Neural progenitor cell (in vitro differentiated cells): ENCODE measurements around the gene FBXW7. TPM values are rescaled to one million over a fixed set of nuclear protein-coding genes. Genes with fewer than 3 reads are reported as not detected.

ENCODE experiments used
- DNase-seq: peaks from one replicate; pipeline ENCODE4 v3.0.0-alpha.2; 2016; ENCODE audit warnings: low spot score
- H2AFZ ChIP-seq: fragments of 200-600 bp; sonication (generic); replicated peaks from 2 replicates; pipeline ENCODE4 v1.6.1; 2016; ENCODE audit warnings: antibody characterized with exemption
- H3F3A ChIP-seq: fragments of 200-600 bp; sonication (generic); 2 replicates; pipeline ENCODE4 v1.6.1; 2016; ENCODE audit warnings: antibody characterized with exemption, low read depth
- H3K27ac ChIP-seq: fragments of 200-600 bp; sonication (generic); 2 replicates; pipeline ENCODE4 v1.5.1; 2016; ENCODE audit warnings: mild to moderate bottlenecking
- H3K27me3 ChIP-seq: fragments of 200-600 bp; sonication (generic); 2 replicates; pipeline ENCODE4 v1.6.1; 2016; ENCODE audit warnings: mild to moderate bottlenecking, moderate library complexity
- H3K36me3 ChIP-seq: fragments of 200-600 bp; sonication (generic); 2 replicates; pipeline ENCODE4 v1.5.1; 2016
- H3K4me1 ChIP-seq: fragments of 200-600 bp; sonication (generic); 2 replicates; pipeline ENCODE4 v1.6.1; 2016; ENCODE audit warnings: mixed run types
- H3K4me2 ChIP-seq: fragments of 200-600 bp; sonication (generic); 2 replicates; pipeline ENCODE4 v1.6.1; 2016
- H3K4me3 ChIP-seq: fragments of 200-600 bp; sonication (generic); 2 replicates; pipeline ENCODE4 v1.5.1; 2016
- H3K79me2 ChIP-seq: fragments of 200-600 bp; sonication (generic); 2 replicates; pipeline ENCODE4 v1.6.1; 2016; ENCODE audit warnings: low read depth
- H3K9ac ChIP-seq: fragments of 200-600 bp; sonication (generic); 2 replicates; pipeline ENCODE4 v1.6.1; 2016
- H3K9me3 ChIP-seq: fragments of 200-600 bp; sonication (generic); 2 replicates; pipeline ENCODE4 v1.5.1; 2016; ENCODE audit warnings: low read depth
- H4K20me1 ChIP-seq: fragments of 200-600 bp; sonication (generic); 2 replicates; pipeline ENCODE4 v1.6.1; 2016; ENCODE audit warnings: low read depth
- H3K27ac Mint-ChIP-seq: 3 replicates; pipeline ENCODE4 v1.8.0; 2021; ENCODE audit warnings: mixed read lengths
- H3K27me3 Mint-ChIP-seq: 2 replicates; pipeline ENCODE4 v1.8.0; 2022; ENCODE audit warnings: low read depth, mild to moderate bottlenecking, inconsistent platforms, moderate library complexity, mixed read lengths; ENCODE audit not compliant: insufficient read depth
- H3K36me3 Mint-ChIP-seq: 3 replicates; pipeline ENCODE4 v1.8.0; 2021; ENCODE audit warnings: mixed read lengths
- H3K4me1 Mint-ChIP-seq: 3 replicates; pipeline ENCODE4 v1.8.0; 2021; ENCODE audit warnings: mixed read lengths
- H3K4me3 Mint-ChIP-seq: 3 replicates; pipeline ENCODE4 v1.8.0; 2021; ENCODE audit warnings: mild to moderate bottlenecking, moderate library complexity, mixed read lengths
- H3K9me3 Mint-ChIP-seq: 3 replicates; pipeline ENCODE4 v1.8.0; 2020; ENCODE audit warnings: mixed read lengths
- EZH2 ChIP-seq: fragments of 200-600 bp; sonication (generic); IDR thresholded peaks from 2 replicates; pipeline ENCODE4 v1.6.1; 2017; ENCODE audit warnings: antibody characterized with exemption, mild to moderate bottlenecking, moderate library complexity
- EZH2phosphoT487 ChIP-seq: fragments of 200-600 bp; sonication (generic); IDR thresholded peaks from 2 replicates; pipeline ENCODE4 v1.6.1; 2017; ENCODE audit warnings: antibody characterized with exemption
- total RNA-seq: library from RNA; depleted of rRNA; stranded (reverse); fragments of >200 nt; gene quantifications from 2 replicates; pipeline ENCODE4 v1.2.3, GENCODE V29; 2015; ENCODE audit warnings: low replicate concordance
- TF ChIP-seq, protein P1 (sequence below): fragments of 200-600 bp; sonication (generic); IDR thresholded peaks from 2 replicates; pipeline ENCODE4 v1.5.1; 2017; ENCODE audit warnings: antibody characterized with exemption, mild to moderate bottlenecking

The FBXW7 gene
- total RNA-seq, 1 donor from 2014 or later: 43.9 TPM

DNA sequence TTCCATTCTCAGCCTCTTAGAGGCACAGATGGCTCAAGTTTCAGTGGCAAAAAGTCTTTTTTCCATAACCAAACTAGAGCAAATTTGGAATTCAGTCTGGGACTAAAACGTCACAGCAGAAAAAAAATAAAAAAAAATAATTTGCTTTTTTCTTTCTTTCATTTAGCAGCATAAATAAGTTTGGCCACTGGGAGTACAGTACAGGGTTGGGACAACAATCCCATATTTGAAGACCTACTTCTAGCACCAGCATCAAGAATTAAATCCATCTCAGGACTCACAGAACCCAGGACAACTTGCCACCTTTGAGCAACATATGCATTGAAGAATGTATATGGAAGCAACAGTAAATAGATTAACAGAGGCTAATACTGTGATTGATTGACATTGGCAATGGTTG, 214.0 kb downstream of the FBXW7 start:
- TF ChIP-seq, protein P1, sequence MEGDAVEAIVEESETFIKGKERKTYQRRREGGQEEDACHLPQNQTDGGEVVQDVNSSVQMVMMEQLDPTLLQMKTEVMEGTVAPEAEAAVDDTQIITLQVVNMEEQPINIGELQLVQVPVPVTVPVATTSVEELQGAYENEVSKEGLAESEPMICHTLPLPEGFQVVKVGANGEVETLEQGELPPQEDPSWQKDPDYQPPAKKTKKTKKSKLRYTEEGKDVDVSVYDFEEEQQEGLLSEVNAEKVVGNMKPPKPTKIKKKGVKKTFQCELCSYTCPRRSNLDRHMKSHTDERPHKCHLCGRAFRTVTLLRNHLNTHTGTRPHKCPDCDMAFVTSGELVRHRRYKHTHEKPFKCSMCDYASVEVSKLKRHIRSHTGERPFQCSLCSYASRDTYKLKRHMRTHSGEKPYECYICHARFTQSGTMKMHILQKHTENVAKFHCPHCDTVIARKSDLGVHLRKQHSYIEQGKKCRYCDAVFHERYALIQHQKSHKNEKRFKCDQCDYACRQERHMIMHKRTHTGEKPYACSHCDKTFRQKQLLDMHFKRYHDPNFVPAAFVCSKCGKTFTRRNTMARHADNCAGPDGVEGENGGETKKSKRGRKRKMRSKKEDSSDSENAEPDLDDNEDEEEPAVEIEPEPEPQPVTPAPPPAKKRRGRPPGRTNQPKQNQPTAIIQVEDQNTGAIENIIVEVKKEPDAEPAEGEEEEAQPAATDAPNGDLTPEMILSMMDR: no peak
- no peak for TF ChIP-seq EZH2
- no peak for TF ChIP-seq EZH2phosphoT487
- Histone ChIP-seq H3K9ac (no peak overlapping the region), H3K36me3 (no peaks in the 10 kb centered on the region), H3K4me1 (no peaks in the 10 kb centered on the region), H2AFZ (no peak overlapping the region), H3K27ac (no peak overlapping the region), H3K9me3 (no peaks in the 10 kb centered on the region), H3K4me2 (no peak overlapping the region), H3K79me2 (no peaks in the 10 kb centered on the region), H3K4me3 (no peak overlapping the region), H3K27me3 (no peaks in the 10 kb centered on the region), H3F3A (no peaks in the 10 kb centered on the region), H4K20me1 (no peaks in the 10 kb centered on the region)
- Mint-ChIP-seq H3K9me3 (no peaks in the 10 kb centered on the region), H3K27me3 (no peaks in the 10 kb centered on the region), H3K4me1 (no peaks in the 10 kb centered on the region), H3K27ac (no peak overlapping the region), H3K4me3 (no peak overlapping the region), H3K36me3 (peaks cover 11% of the 10 kb centered on the region)
- DNase-seq: no peak

DNA sequence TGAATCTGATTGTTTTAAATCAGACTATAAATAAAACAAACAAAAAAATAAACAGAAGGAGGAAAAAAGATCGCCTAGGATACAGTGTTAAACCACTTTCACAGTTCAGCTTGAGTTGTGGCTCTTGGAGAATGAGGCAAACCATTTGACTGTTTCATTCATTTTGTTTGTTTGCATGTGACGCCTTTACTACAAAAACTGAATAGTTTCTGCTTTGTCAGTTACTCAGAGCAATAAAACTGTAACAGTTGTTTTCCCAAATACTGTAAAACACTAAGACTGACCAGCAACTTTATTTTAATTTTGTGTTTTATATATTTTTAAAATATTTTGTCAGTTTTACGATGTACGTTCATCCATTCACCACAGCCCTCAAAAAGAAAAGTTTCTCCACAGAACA, 214.5 kb downstream of the FBXW7 start:
- H3K4me1 ChIP-seq: no peaks in the 10 kb centered on the region
- no peak overlapping the region for H3K4me2 ChIP-seq
- no peak overlapping the region for H3K27ac ChIP-seq
- no peaks in the 10 kb centered on the region for H3F3A ChIP-seq
- no peaks in the 10 kb centered on the region for H4K20me1 ChIP-seq
- H2AFZ ChIP-seq: no peak overlapping the region
- Mint-ChIP-seq H3K27ac (no peak overlapping the region), H3K9me3 (no peaks in the 10 kb centered on the region), H3K4me3 (no peak overlapping the region), H3K36me3 (peaks cover 11% of the 10 kb centered on the region), H3K4me1 (no peaks in the 10 kb centered on the region), H3K27me3 (no peaks in the 10 kb centered on the region)
- DNase-seq: no peak
- H3K9me3 ChIP-seq: no peaks in the 10 kb centered on the region
- H3K4me3 ChIP-seq: no peak overlapping the region
- no peaks in the 10 kb centered on the region for H3K36me3 ChIP-seq
- TF ChIP-seq, protein P1: no peak
- TF ChIP-seq EZH2 (no peak), EZH2phosphoT487 (no peak)
- H3K9ac ChIP-seq: no peak overlapping the region
- H3K27me3 ChIP-seq: no peaks in the 10 kb centered on the region
- no peaks in the 10 kb centered on the region for H3K79me2 ChIP-seq

DNA sequence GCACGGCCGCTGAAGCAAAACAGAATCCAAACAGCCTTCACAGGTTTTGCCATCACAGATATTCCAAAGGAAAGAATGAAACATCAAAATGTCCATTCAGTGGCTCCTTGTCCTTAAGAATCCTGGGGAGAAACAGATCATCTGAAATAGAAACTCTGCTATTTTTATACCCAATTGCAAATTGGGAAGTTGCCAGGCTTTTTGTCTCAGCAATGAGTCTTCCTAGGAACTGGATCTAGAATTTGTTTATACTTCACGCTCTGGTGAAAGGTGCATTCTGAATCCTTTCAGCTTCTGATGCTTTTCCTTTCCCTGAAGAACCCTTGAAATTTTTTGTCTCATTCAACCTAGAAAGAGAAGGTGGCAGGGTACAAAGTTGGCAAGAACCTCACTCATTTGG, 218.9 kb downstream of the FBXW7 start:
- Histone ChIP-seq H3K9me3 (no peaks in the 10 kb centered on the region), H3K36me3 (no peaks in the 10 kb centered on the region), H3K4me2 (no peak overlapping the region), H2AFZ (no peak overlapping the region), H3K4me3 (no peak overlapping the region), H3K4me1 (no peaks in the 10 kb centered on the region), H3K27me3 (no peaks in the 10 kb centered on the region), H3K9ac (no peak overlapping the region), H4K20me1 (no peaks in the 10 kb centered on the region), H3K27ac (no peak overlapping the region), H3K79me2 (no peaks in the 10 kb centered on the region), H3F3A (no peaks in the 10 kb centered on the region)
- Mint-ChIP-seq H3K27me3 (no peaks in the 10 kb centered on the region), H3K27ac (no peak overlapping the region), H3K36me3 (peaks cover under 1% of the 10 kb centered on the region), H3K4me1 (no peaks in the 10 kb centered on the region), H3K4me3 (no peak overlapping the region), H3K9me3 (no peaks in the 10 kb centered on the region)
- TF ChIP-seq, protein P1: no peak
- no peak for TF ChIP-seq EZH2phosphoT487
- no peak for TF ChIP-seq EZH2
- DNase-seq: no peak
